Smooth muscle cell (in vitro differentiated cells): ENCODE results near the gene CLBA1. TPM values are rescaled to one million over a fixed set of nuclear protein-coding genes. Genes with fewer than 3 reads are reported as not detected.
"Not testable (repeated sequence)": the region's sequence is repeated elsewhere in the genome, so short reads cannot be mapped to it uniquely, and the experiment has no call there.

ENCODE experiments used
- DNase-seq: peaks from one replicate; lab custom pipeline; 2025; ENCODE audit not compliant: unreplicated experiment; lab: John Stamatoyannopoulos, UW
- H2AFZ ChIP-seq: fragments of 200-600 bp; sonication (generic); 2 replicates; pipeline ENCODE4 v1.6.0; 2016; ENCODE audit warnings: antibody characterized with exemption, low read depth, mild to moderate bottlenecking
- H3F3A ChIP-seq: fragments of 200-600 bp; sonication (generic); 2 replicates; pipeline ENCODE4 v1.6.0; 2017; ENCODE audit warnings: antibody characterized with exemption, low read depth
- H3K27ac ChIP-seq: fragments of 200-600 bp; sonication (generic); 2 replicates; pipeline ENCODE4 v1.5.1; 2016; ENCODE audit warnings: low read depth, mild to moderate bottlenecking
- H3K27me3 ChIP-seq: fragments of 200-600 bp; sonication (generic); 2 replicates; pipeline ENCODE4 v1.6.1; 2016; ENCODE audit warnings: low read depth, mild to moderate bottlenecking
- H3K36me3 ChIP-seq: fragments of 200-600 bp; sonication (generic); 2 replicates; pipeline ENCODE4 v1.5.1; 2016; ENCODE audit warnings: low read depth
- H3K4me1 ChIP-seq: fragments of 200-600 bp; sonication (generic); 2 replicates; pipeline ENCODE4 v1.5.1; 2016; ENCODE audit warnings: low read depth
- H3K4me2 ChIP-seq: fragments of 200-600 bp; sonication (generic); 2 replicates; pipeline ENCODE4 v1.6.0; 2016; ENCODE audit warnings: mild to moderate bottlenecking
- H3K4me3 ChIP-seq: fragments of 200-600 bp; sonication (generic); 2 replicates; pipeline ENCODE4 v1.5.1; 2016; ENCODE audit warnings: mild to moderate bottlenecking
- H3K79me2 ChIP-seq: fragments of 200-600 bp; sonication (generic); 2 replicates; pipeline ENCODE4 v1.6.0; 2016; ENCODE audit warnings: low read depth, mild to moderate bottlenecking
- H3K9ac ChIP-seq: fragments of 200-600 bp; sonication (generic); 2 replicates; pipeline ENCODE4 v1.6.0; 2016; ENCODE audit warnings: low read depth
- H3K9me3 ChIP-seq: fragments of 200-600 bp; sonication (generic); replicated peaks from 2 replicates; pipeline ENCODE4 v1.5.1; 2016; ENCODE audit warnings: low read depth
- H4K20me1 ChIP-seq: fragments of 200-600 bp; sonication (generic); 2 replicates; pipeline ENCODE4 v1.6.0; 2016; ENCODE audit warnings: low read depth
- CTCF ChIP-seq: fragments of 200-600 bp; sonication (generic); IDR thresholded peaks from 2 replicates; pipeline ENCODE4 v1.5.1; 2017; ENCODE audit warnings: borderline replicate concordance, mild to moderate bottlenecking, antibody characterized with exemption; ENCODE audit not compliant: insufficient read depth, poor library complexity, severe bottlenecking
- WGBS: methylation state at CpG from one replicate; pipeline ENCODE4 v1.1.7; 2016; ENCODE audit warnings: low lambda C conversion rate; 5-methylcytosine and 5-hydroxymethylcytosine counted together
- polyA plus RNA-seq: library from polyadenylated mRNA; unstranded; fragments of >200 nt; fragmentation: Nextera tagmentation; extraction: Ambion mirVana; gene quantifications from 2 replicates; pipeline ENCODE4 v1.2.1, GENCODE V29; 2016
- total RNA-seq: library from RNA; depleted of rRNA; stranded (reverse); fragments of >200 nt; gene quantifications from 2 replicates; pipeline ENCODE4 v1.2.3, GENCODE V29; 2014

Gene CLBA1
- total and polyA plus RNA-seq, 2 experiments from 2014 or later, result 5.0 to 8.7 TPM

- H3K4me3 ChIP-seq, result no peak overlapping the region
- no peak for TF ChIP-seq CTCF
- peak overlapping the region; percentile 89 for H3K27ac ChIP-seq
- H3F3A ChIP-seq, result peaks cover 21% of the 10 kb centered on the region
- no peaks in the 10 kb centered on the region for H3K27me3 ChIP-seq
- H3K36me3 ChIP-seq, result no peaks in the 10 kb centered on the region
- no peak overlapping the region for H3K4me2 ChIP-seq
- WGBS, result 94% methylated on average over 16 of the region's 16 CpGs
- H3K79me2 ChIP-seq, result peaks cover 6% of the 10 kb centered on the region
- H3K4me1 ChIP-seq, result peaks cover 5% of the 10 kb centered on the region
- DNase-seq, result no peak
- no peak overlapping the region for H2AFZ ChIP-seq
- no peaks in the 10 kb centered on the region for H4K20me1 ChIP-seq
- H3K9ac ChIP-seq, result no peak overlapping the region
- H3K9me3 ChIP-seq, result no peaks in the 10 kb centered on the region
Observed at GRCh38 chr14:105026033-105026785, 40.6 kb downstream of the CLBA1 start.

GRCh38 chr14:105026802-105027563 lies 41.4 kb downstream of the CLBA1 start:
- WGBS, result 81% methylated on average over 1 of the region's 1 CpG
- H3K4me2 ChIP-seq, result no peak overlapping the region
- DNase-seq, result no peak

GRCh38 chr14:105027718-105028117 lies 42.1 kb downstream of the CLBA1 start:
- WGBS, result 91% methylated on average over 4 of the region's 4 CpGs
- H3K4me1 ChIP-seq, H3K27me3 ChIP-seq, H3K4me3 ChIP-seq, H3K9me3 ChIP-seq, DNase-seq, H4K20me1 ChIP-seq, H3K79me2 ChIP-seq, H3K9ac ChIP-seq, H3K36me3 ChIP-seq, H3K4me2 ChIP-seq, H2AFZ ChIP-seq: not testable (repeated sequence)
- H3K27ac ChIP-seq, result peak overlapping the region; percentile 51
- H3F3A ChIP-seq, result peaks cover 18% of the 10 kb centered on the region

More at GRCh38 chr14:105026802-105027563, 41.4 kb downstream of the CLBA1 start:
- Histone ChIP-seq H3K36me3 (no peaks in the 10 kb centered on the region), H3K9me3 (no peaks in the 10 kb centered on the region), H3K9ac (no peak overlapping the region), H2AFZ (no peak overlapping the region), H3K4me3 (no peak overlapping the region), H3F3A (peaks cover 21% of the 10 kb centered on the region), H3K27me3 (no peaks in the 10 kb centered on the region), H3K4me1 (peaks cover 2% of the 10 kb centered on the region), H4K20me1 (no peaks in the 10 kb centered on the region), H3K79me2 (no peaks in the 10 kb centered on the region), H3K27ac (no peak overlapping the region)
- TF ChIP-seq CTCF, result no peak

- no peak overlapping the region for H2AFZ ChIP-seq
- no peak overlapping the region for H3K4me3 ChIP-seq
- H3K27me3 ChIP-seq, result no peaks in the 10 kb centered on the region
- WGBS, result 86% methylated on average over 12 of the region's 12 CpGs
- H3K27ac ChIP-seq, result peak overlapping the region; percentile 51
- no peak overlapping the region for H3K9ac ChIP-seq
- H3K4me2 ChIP-seq, result no peak overlapping the region
- H3K79me2 ChIP-seq, result no peaks in the 10 kb centered on the region
- no peaks in the 10 kb centered on the region for H4K20me1 ChIP-seq
- no peak for TF ChIP-seq CTCF
- H3K4me1 ChIP-seq, result no peaks in the 10 kb centered on the region
- H3K36me3 ChIP-seq, result no peaks in the 10 kb centered on the region
- DNase-seq, result no peak
- H3K9me3 ChIP-seq, result no peaks in the 10 kb centered on the region
- H3F3A ChIP-seq, result peaks cover 11% of the 10 kb centered on the region
Observed at GRCh38 chr14:105028251-105028927, 42.8 kb downstream of the CLBA1 start.
